Lung (tissue), 12 donors: Measurements from ENCODE around the gene TM7SF2. TPM values are rescaled to one million over a fixed set of nuclear protein-coding genes. Genes with fewer than 3 reads are reported as not detected.

Source experiments
- ATAC-seq: fragments of 200-7000 bp; cut with Tn5 transposase; one replicate; pipeline ENCODE4 v1.9.1; 2020; ENCODE audit warnings: moderate number of reproducible peaks; ENCODE audit not compliant: insufficient read depth, low FRiP score
- DNase-seq, 3 donors: peaks; one replicate each; pipeline ENCODE4 v3.0.0-alpha.2; 2013 to 2017
- H3K27ac ChIP-seq, 2 donors: one replicate each; pipeline ENCODE4 v1.5.1; 2013; ENCODE audit warnings: mild to moderate bottlenecking in 2 of 2, moderate library complexity in 2 of 2, control low read depth in 1 of 2, inconsistent platforms in 1 of 2, low read depth in 1 of 2, low read length in 1 of 2
- H3K27me3 ChIP-seq, 3 donors: one replicate each; pipeline ENCODE4 v1.5.1; 2013; ENCODE audit warnings: low read length in 2 of 3; ENCODE audit not compliant: control insufficient read depth in 3 of 3, insufficient read depth in 3 of 3
- H3K36me3 ChIP-seq, 4 donors: one replicate each; pipeline ENCODE4 v1.5.1; 2013; ENCODE audit warnings: low read length in 4 of 4, mild to moderate bottlenecking in 1 of 4, moderate library complexity in 1 of 4; ENCODE audit not compliant: control insufficient read depth in 4 of 4, insufficient read depth in 4 of 4
- H3K4me1 ChIP-seq, 5 donors: one replicate each; pipeline ENCODE4 v1.5.1; 2013; ENCODE audit warnings: low read length in 5 of 5, mild to moderate bottlenecking in 2 of 5, moderate library complexity in 1 of 5; ENCODE audit not compliant: control insufficient read depth in 5 of 5, insufficient read depth in 5 of 5
- H3K4me3 ChIP-seq: one replicate; pipeline ENCODE4 v1.5.1; 2013; ENCODE audit warnings: mild to moderate bottlenecking, control low read depth, moderate library complexity
- H3K9ac ChIP-seq, 2 donors: one replicate each; pipeline ENCODE4 v1.5.1; 2013; ENCODE audit warnings: low read length in 2 of 2, control low read depth in 1 of 2; ENCODE audit not compliant: insufficient read depth in 1 of 2
- H3K9me3 ChIP-seq, 4 donors: one replicate each; pipeline ENCODE4 v1.5.1; 2013; ENCODE audit warnings: low read length in 3 of 4, mild to moderate bottlenecking in 1 of 4, moderate library complexity in 1 of 4; ENCODE audit not compliant: control insufficient read depth in 4 of 4, insufficient read depth in 3 of 4
- CTCF ChIP-seq: IDR thresholded peaks from 2 replicates; pipeline ENCODE4 v1.5.1; 2012; ENCODE audit warnings: mild to moderate bottlenecking; ENCODE audit errors: control extremely low read depth, extremely low read depth
- WGBS, 2 donors: extraction: QIAGEN DNeasy Blood & Tissue Kit; methylation state at CpG; one replicate each; pipeline ENCODE4 v1.1.7; 2013; 5-methylcytosine and 5-hydroxymethylcytosine counted together
- polyA plus RNA-seq, 2 donors: library from polyadenylated mRNA; stranded (reverse); fragments of 200-250 nt; gene quantifications; one replicate each; pipeline ENCODE4 v1.2.1, GENCODE V29; 2013
- total RNA-seq, 2 donors: library from RNA; depleted of rRNA in 1 of 2; stranded (reverse); fragments of >200 nt in 1 of 2; gene quantifications; one replicate each; pipeline ENCODE4 v1.2.1, GENCODE V29; 2014 to 2021
- donor health status: control.
- donor health status: control.
- donor health status: Bipolar disorder and iron deficiency.
- donor health status: healthy.
- donor health status: DM: yes; HTN: yes; CAD: no.

TM7SF2 gene
- total and polyA plus RNA-seq, 4 donors: 30.3 to 82.7 (median 54.7) TPM

GRCh38 chr11:65096926-65097325 is 14.7 kb upstream of the TM7SF2 start:
- Histone ChIP-seq H3K27me3 (no peaks in the 10 kb centered on the region), H3K36me3 (peaks cover 0 to 3% (median 0%) of the 10 kb centered on the region in 4 donors), H3K9ac (peak overlapping the region in 1 of 2 donors; percentile 55), H3K4me3 (peak overlapping the region; percentile 6), H3K27ac (peak overlapping the region; percentile 71 to 92), H3K9me3 (no peaks in the 10 kb centered on the region), H3K4me1 (peaks cover 0 to 10% (median 6%) of the 10 kb centered on the region in 5 donors)
- no peak for DNase-seq
- peak; percentile 4 for ATAC-seq
- no peak for TF ChIP-seq CTCF
- 34 to 57% methylated on average over 8 of the region's 8 CpGs for WGBS, 2 donors

- Histone ChIP-seq H3K36me3 (peaks cover 0 to 7% (median 3%) of the 10 kb centered on the region in 4 donors), H3K9me3 (no peaks in the 10 kb centered on the region), H3K27ac (no peak overlapping the region), H3K4me3 (no peak overlapping the region), H3K27me3 (no peaks in the 10 kb centered on the region), H3K9ac (no peak overlapping the region), H3K4me1 (peaks cover 3 to 7% (median 6%) of the 10 kb centered on the region in 5 donors)
- WGBS, 2 donors: 84 to 91% methylated on average over 6 of the region's 6 CpGs
- no peak for TF ChIP-seq CTCF
- ATAC-seq: no peak
- no peak for DNase-seq
Observed at GRCh38 chr11:65100674-65101350, 10.9 kb upstream of the TM7SF2 start.

- ATAC-seq: no peak
Observed at GRCh38 chr11:65102142-65103095, 9.3 kb upstream of the TM7SF2 start.

More at GRCh38 chr11:65102142-65103095, 9.3 kb upstream of the TM7SF2 start:
- no peak overlapping the region for H3K4me3 ChIP-seq
- peak overlapping the region in 1 of 2 donors; percentile 37 for H3K27ac ChIP-seq
- no peaks in the 10 kb centered on the region for H3K9me3 ChIP-seq
- peaks cover 0 to 3% (median 0%) of the 10 kb centered on the region in 5 donors for H3K4me1 ChIP-seq
- DNase-seq: no peak
- H3K27me3 ChIP-seq: no peaks in the 10 kb centered on the region
- peaks cover 0 to 7% (median 4%) of the 10 kb centered on the region in 4 donors for H3K36me3 ChIP-seq
- H3K9ac ChIP-seq: no peak overlapping the region
- TF ChIP-seq CTCF: no peak
- 83 to 93% methylated on average over 8 of the region's 8 CpGs for WGBS, 2 donors
